CD4-positive, CD25-positive, alpha-beta regulatory T cell (primary cell): ENCODE results near the gene PDE4D. TPM values are rescaled to one million over a fixed set of nuclear protein-coding genes. Genes with fewer than 3 reads are reported as not detected.

ENCODE experiments used
- ATAC-seq, 2 donors: fragments of 150-1000 bp; cut with Tn5 transposase; one replicate each; pipeline ENCODE4 v1.10.0; 2021; ENCODE audit warnings: low read depth in 2 of 2, moderate number of reproducible peaks in 2 of 2, moderate library complexity in 1 of 2
- DNase-seq, 3 donors: peaks; one replicate each; pipeline versions ENCODE4 v3.0.0 to v3.0.0-alpha.2; 2012 to 2022; ENCODE audit warnings: mixed read lengths in 1 of 3
- H3K27ac ChIP-seq: one replicate; pipeline ENCODE4 v1.7.0; 2013; ENCODE audit warnings: mild to moderate bottlenecking, low read length; ENCODE audit not compliant: insufficient read depth, poor library complexity, severe bottlenecking
- H3K27me3 ChIP-seq: one replicate; pipeline ENCODE4 v1.7.0; 2013; ENCODE audit warnings: low read length; ENCODE audit not compliant: control insufficient read depth, insufficient read depth
- H3K36me3 ChIP-seq: one replicate; pipeline ENCODE4 v1.7.0; 2013; ENCODE audit warnings: mild to moderate bottlenecking, low read length, moderate library complexity; ENCODE audit not compliant: control insufficient read depth, insufficient read depth
- H3K4me1 ChIP-seq: 2 replicates; pipeline ENCODE4 v1.7.0; 2013; ENCODE audit warnings: mild to moderate bottlenecking, low read length; ENCODE audit not compliant: insufficient read depth, control insufficient read depth, poor library complexity, severe bottlenecking
- H3K4me3 ChIP-seq: one replicate; pipeline ENCODE4 v1.7.0; 2013; ENCODE audit warnings: low read depth, mild to moderate bottlenecking, low read length, moderate library complexity
- H3K9me3 ChIP-seq, 2 experiments: 1 replicate in 1 of 2; 2 replicates in 1 of 2; pipeline ENCODE4 v1.7.0; 2013; ENCODE audit warnings: low read length in 2 of 2, mild to moderate bottlenecking in 1 of 2, moderate library complexity in 1 of 2; ENCODE audit not compliant: control insufficient read depth in 2 of 2
- H3K27ac Mint-ChIP-seq, 3 donors: one replicate each; pipeline ENCODE4 v1.8.0; 2020 to 2022; ENCODE audit warnings: mild to moderate bottlenecking in 3 of 3, mixed read lengths in 3 of 3, moderate library complexity in 2 of 3
- H3K27me3 Mint-ChIP-seq: one replicate; pipeline ENCODE4 v1.8.0; 2022; ENCODE audit warnings: mild to moderate bottlenecking, mixed read lengths
- H3K36me3 Mint-ChIP-seq: one replicate; pipeline ENCODE4 v1.8.0; 2020; ENCODE audit warnings: mixed read lengths
- H3K4me1 Mint-ChIP-seq, 4 donors: one replicate each; pipeline ENCODE4 v1.8.0; 2020 to 2022; ENCODE audit warnings: mixed read lengths in 4 of 4, mild to moderate bottlenecking in 1 of 4
- H3K4me3 Mint-ChIP-seq, 4 donors: one replicate each; pipeline ENCODE4 v1.8.0; 2020 to 2022; ENCODE audit warnings: mild to moderate bottlenecking in 4 of 4, mixed read lengths in 4 of 4, moderate library complexity in 3 of 4
- H3K9me3 Mint-ChIP-seq, 7 donors: one replicate each; pipeline ENCODE4 v1.8.0; 2020 to 2022; ENCODE audit warnings: mixed read lengths in 7 of 7, mild to moderate bottlenecking in 3 of 7, moderate library complexity in 2 of 7
- polyA plus RNA-seq, 4 donors: library from polyadenylated mRNA; unstranded; fragments of 300-500 nt; fragmentation: Illumina TruSeq; gene quantifications; one replicate each; pipeline ENCODE4 v1.2.3, GENCODE V29; 2021
- total RNA-seq: library from RNA; stranded (reverse); gene quantifications from one replicate; pipeline ENCODE4 v1.2.3, GENCODE V29; 2022

PDE4D gene
- total and polyA plus RNA-seq, 5 donors from 2014 or later: 2.1 to 39.9 (median 4.8) TPM

GRCh38 chr5:59104400-59105127 is 789.0 kb downstream of the PDE4D start:
- Histone ChIP-seq H3K36me3 (no peaks in the 10 kb centered on the region), H3K9me3 (no peaks in the 10 kb centered on the region), H3K27me3 (no peaks in the 10 kb centered on the region), H3K4me3 (no peak overlapping the region), H3K27ac (no peak overlapping the region), H3K4me1 (peaks cover 3% of the 10 kb centered on the region)
- DNase-seq: no peak
- Mint-ChIP-seq H3K4me1 (peaks cover 3 to 8% (median 7%) of the 10 kb centered on the region in 4 donors), H3K27ac (no peak overlapping the region), H3K9me3 (peaks cover 0 to 5% (median 0%) of the 10 kb centered on the region in 7 donors), H3K36me3 (no peaks in the 10 kb centered on the region), H3K27me3 (no peaks in the 10 kb centered on the region), H3K4me3 (no peak overlapping the region)
- no peak for ATAC-seq

- Mint-ChIP-seq H3K27me3 (no peaks in the 10 kb centered on the region), H3K27ac (no peak overlapping the region), H3K36me3 (no peaks in the 10 kb centered on the region), H3K4me3 (no peak overlapping the region), H3K4me1 (peaks cover 8 to 10% (median 9%) of the 10 kb centered on the region in 4 donors), H3K9me3 (peaks cover 0 to 5% (median 0%) of the 10 kb centered on the region in 7 donors)
- Histone ChIP-seq H3K4me3 (no peak overlapping the region), H3K36me3 (no peaks in the 10 kb centered on the region), H3K27ac (no peak overlapping the region), H3K27me3 (no peaks in the 10 kb centered on the region), H3K9me3 (no peaks in the 10 kb centered on the region), H3K4me1 (peaks cover 3% of the 10 kb centered on the region)
- DNase-seq (no peak), ATAC-seq (no peak)
Observed at GRCh38 chr5:59103303-59103702, 790.2 kb downstream of the PDE4D start.

GRCh38 chr5:59102437-59102836 is 791.1 kb downstream of the PDE4D start:
- Histone ChIP-seq H3K4me3 (no peak overlapping the region), H3K36me3 (no peaks in the 10 kb centered on the region), H3K27ac (no peak overlapping the region), H3K27me3 (no peaks in the 10 kb centered on the region), H3K9me3 (no peaks in the 10 kb centered on the region), H3K4me1 (peaks cover 3% of the 10 kb centered on the region)
- DNase-seq (no peak), ATAC-seq (no peak)
- Mint-ChIP-seq H3K27ac (no peak overlapping the region), H3K36me3 (no peaks in the 10 kb centered on the region), H3K4me3 (no peak overlapping the region), H3K27me3 (no peaks in the 10 kb centered on the region), H3K9me3 (peaks cover 0 to 5% (median 0%) of the 10 kb centered on the region in 7 donors), H3K4me1 (peaks cover 8 to 10% (median 10%) of the 10 kb centered on the region in 4 donors)

DNA sequence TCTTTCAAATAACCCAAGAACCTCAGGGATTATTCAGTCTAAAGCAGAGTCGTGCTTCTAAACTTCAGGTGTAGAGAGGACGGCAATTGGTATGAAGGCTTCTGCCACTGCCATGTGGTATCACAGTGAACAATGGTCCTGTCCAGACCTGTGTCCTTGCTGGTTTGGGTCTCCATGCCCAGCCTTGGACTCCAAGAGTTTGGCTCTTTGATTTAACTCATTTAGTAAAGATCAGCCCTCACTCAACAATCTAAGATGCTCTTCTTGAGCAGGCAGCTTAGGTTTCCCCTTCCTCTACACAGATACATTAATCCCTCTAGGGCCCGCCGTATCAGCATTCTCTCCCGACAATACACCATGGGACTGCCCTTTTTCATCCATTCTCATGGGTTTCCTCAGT is 792.7 kb downstream of the PDE4D start:
- Histone ChIP-seq H3K4me3 (no peak overlapping the region), H3K9me3 (no peaks in the 10 kb centered on the region), H3K27me3 (no peaks in the 10 kb centered on the region), H3K27ac (no peak overlapping the region), H3K36me3 (no peaks in the 10 kb centered on the region), H3K4me1 (peaks cover 3% of the 10 kb centered on the region)
- Mint-ChIP-seq H3K27me3 (no peaks in the 10 kb centered on the region), H3K4me3 (no peak overlapping the region), H3K4me1 (peaks cover 8 to 12% (median 10%) of the 10 kb centered on the region in 4 donors), H3K27ac (no peak overlapping the region), H3K36me3 (no peaks in the 10 kb centered on the region), H3K9me3 (peaks cover 0 to 5% (median 0%) of the 10 kb centered on the region in 7 donors)
- no peak for ATAC-seq
- no peak for DNase-seq

GRCh38 chr5:59099995-59100345 is 793.6 kb downstream of the PDE4D start:
- DNase-seq (no peak), ATAC-seq (no peak)
- Mint-ChIP-seq H3K27ac (no peak overlapping the region), H3K4me3 (no peak overlapping the region), H3K4me1 (peaks cover 8 to 12% (median 10%) of the 10 kb centered on the region in 4 donors), H3K9me3 (peaks cover 0 to 3% (median 0%) of the 10 kb centered on the region in 7 donors), H3K27me3 (no peaks in the 10 kb centered on the region), H3K36me3 (no peaks in the 10 kb centered on the region)
- Histone ChIP-seq H3K27ac (no peak overlapping the region), H3K27me3 (no peaks in the 10 kb centered on the region), H3K4me1 (peaks cover 3% of the 10 kb centered on the region), H3K4me3 (no peak overlapping the region), H3K9me3 (no peaks in the 10 kb centered on the region), H3K36me3 (no peaks in the 10 kb centered on the region)

DNA sequence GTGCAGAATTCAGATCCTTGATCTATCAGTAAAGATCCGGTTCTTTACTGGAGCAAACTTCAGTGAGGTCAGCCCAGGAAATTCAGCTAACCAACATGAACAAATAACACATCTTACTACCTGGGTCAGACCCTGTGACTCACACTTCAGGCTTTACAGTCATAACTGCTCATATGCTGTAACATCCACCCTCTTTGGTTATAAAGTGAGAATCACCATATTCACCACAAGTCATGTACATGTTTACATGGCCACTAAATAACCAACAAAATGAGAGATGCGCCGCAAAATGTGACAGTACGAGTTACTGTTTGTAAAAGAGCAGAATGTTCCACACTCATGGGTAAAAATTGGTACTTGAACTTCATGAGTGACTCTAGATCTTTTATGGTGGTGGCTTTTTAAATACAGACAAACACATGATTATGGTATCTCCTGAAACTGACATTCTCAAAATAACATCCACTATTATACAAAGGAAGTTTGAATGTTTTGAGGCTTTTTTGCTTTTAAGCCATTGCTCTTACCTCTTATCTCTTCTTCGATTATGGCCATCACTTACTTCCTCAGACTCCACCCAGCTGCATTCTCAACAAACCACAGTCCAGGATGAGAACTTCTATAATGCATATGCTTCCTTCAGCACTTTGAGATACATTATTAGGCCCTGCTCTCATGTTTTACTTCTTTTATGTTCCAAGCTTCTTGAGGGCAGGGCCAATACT is 794.1 kb downstream of the PDE4D start:
- ATAC-seq (peak; percentile 90), DNase-seq (peak in 2 of 3 donors; percentile 19 to 69)
- Mint-ChIP-seq H3K36me3 (no peaks in the 10 kb centered on the region), H3K4me1 (peaks cover 8 to 12% (median 10%) of the 10 kb centered on the region in 4 donors), H3K27ac (peak overlapping the region in 1 of 3 donors; percentile 27), H3K9me3 (peaks cover 0 to 3% (median 0%) of the 10 kb centered on the region in 7 donors), H3K4me3 (no peak overlapping the region), H3K27me3 (no peaks in the 10 kb centered on the region)
- no peak overlapping the region for H3K27ac ChIP-seq
- no peak overlapping the region for H3K4me3 ChIP-seq
- no peaks in the 10 kb centered on the region for H3K9me3 ChIP-seq
- H3K36me3 ChIP-seq: no peaks in the 10 kb centered on the region
- H3K27me3 ChIP-seq: no peaks in the 10 kb centered on the region
- H3K4me1 ChIP-seq: peaks cover 3% of the 10 kb centered on the region

- Histone ChIP-seq H3K27me3 (no peaks in the 10 kb centered on the region), H3K9me3 (no peaks in the 10 kb centered on the region), H3K36me3 (no peaks in the 10 kb centered on the region), H3K4me3 (no peak overlapping the region), H3K27ac (no peak overlapping the region), H3K4me1 (peaks cover 3% of the 10 kb centered on the region)
- Mint-ChIP-seq H3K36me3 (no peaks in the 10 kb centered on the region), H3K4me3 (no peak overlapping the region), H3K27ac (peak overlapping the region in 1 of 3 donors; percentile 48), H3K4me1 (peaks cover 8 to 12% (median 10%) of the 10 kb centered on the region in 4 donors), H3K27me3 (peaks cover under 1% of the 10 kb centered on the region), H3K9me3 (peaks cover 0 to 3% (median 0%) of the 10 kb centered on the region in 7 donors)
- ATAC-seq (no peak), DNase-seq (no peak)
Observed at GRCh38 chr5:59098743-59099142, 794.8 kb downstream of the PDE4D start.
